ENCODE results near the gene PRELP.

PRELP gene

DNA sequence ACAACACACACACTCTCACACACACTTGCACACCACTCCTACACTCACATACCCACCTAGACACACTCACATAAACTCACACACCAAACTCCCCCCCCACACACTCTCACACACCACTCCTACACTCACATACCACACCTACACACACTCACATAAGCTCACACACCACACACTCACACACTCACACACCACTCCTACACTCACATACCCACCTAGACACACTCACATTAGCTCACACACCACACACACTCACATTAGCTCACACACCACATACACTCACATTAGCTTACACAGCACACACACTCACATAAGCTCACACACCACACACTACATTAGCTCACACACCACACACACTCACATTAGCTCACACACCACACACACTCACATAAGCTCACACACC is 51.4 kb downstream of the PRELP start:
- DNase-seq = no peak

DNA sequence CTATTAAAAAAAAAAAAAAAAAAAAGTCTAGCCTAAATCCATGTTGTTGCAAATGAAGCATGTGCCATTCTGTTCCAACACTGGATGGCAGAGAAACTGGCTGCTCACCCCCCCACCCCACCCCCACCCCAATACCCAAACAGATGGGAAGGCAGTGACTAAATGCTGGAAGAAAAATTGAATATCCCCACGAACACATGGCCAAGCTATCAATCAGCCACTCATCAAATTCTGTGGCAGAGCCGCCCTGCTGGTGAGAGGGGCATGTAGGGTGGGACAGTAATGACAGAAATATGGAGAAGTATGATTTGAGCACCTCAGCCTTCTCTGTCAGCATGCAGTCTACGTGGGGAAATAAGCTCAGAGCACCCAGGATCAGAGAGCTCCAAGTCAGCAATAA is 52.5 kb downstream of the PRELP start:
- DNase-seq = no peak

- DNase-seq = no peak
These were observed 53.6 kb downstream of the PRELP start for GRCh38 chr1:203528976-203529835.

GRCh38 chr1:203531063-203531462 is 55.5 kb downstream of the PRELP start:
- DNase-seq = no peak

- DNase-seq = no peak
These were observed 58.4 kb downstream of the PRELP start for GRCh38 chr1:203534012-203534411.

DNA sequence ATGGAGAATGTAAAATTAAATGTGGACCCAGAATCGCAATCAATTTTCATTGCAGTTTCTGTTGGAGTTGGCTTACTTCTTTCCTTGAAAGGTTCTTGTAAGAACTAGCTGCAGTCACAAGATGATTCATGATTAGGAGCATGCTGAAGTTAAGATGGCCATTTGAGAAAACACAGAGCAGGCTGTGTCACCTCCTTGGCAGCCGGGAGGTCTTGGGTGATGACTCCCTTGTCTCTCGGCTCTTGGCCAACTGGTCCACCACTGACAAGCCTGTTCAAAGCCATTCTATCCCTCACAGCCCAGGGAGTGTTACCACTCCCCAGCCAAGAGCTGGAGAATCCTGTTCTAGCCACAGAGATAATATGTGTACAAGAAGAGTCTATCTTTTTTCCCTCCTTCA is 58.9 kb downstream of the PRELP start:
- no peak for DNase-seq

DNA sequence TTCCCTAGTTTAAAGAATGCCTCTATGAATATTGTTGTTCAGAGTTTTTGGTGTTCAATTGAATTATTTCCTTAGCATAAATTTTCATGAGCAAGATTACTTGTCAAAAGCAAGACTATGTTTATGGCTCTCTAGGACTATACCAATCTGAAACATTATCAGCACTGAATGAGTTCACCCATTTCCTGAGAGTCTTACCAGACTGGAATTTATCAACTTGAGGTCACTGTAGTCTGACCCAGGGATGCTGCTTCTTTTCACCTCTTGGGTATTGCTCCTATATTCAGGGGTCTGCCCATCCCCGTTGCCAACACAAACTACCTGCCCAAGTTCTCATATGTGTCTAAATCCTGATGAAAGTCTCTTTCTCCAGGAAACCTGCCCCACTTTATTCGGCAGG is 61.0 kb downstream of the PRELP start:
- DNase-seq = no peak

- DNase-seq = no peak
These were observed 61.4 kb downstream of the PRELP start for GRCh38 chr1:203536980-203537455.

DNA sequence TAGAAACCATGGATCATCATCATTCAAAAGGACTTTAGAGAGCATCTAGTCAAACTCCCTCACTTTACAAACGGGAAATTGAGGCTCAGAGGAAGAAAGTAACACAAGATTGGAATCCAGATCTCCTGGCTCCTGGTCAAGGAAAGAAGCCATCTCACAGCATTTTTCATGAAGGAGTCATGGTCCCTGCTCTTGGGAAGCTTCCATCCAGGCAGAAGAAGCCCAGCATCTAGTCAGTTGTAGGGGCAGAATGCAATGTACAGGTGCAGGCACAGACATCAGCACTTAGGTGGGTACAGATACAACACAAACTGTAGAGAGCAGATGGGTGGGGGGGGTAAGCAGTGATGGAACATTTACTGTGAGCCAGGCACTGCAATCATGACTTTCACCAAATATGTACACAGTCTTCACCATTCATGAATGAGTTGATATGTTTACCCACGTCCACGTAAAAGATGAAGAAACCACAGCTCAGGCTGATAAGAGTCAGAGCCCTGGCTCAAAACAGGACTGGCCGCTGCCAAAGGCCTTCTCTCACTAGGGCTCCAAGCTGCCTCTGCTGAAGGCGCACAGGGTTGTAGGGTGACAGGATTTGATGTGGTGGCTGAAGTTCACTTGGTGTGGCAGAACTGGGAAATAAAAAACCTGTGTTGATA is 62.3 kb downstream of the PRELP start:
- no peak for DNase-seq

- DNase-seq = no peak
These were observed 63.1 kb downstream of the PRELP start for GRCh38 chr1:203538726-203539125.

DNA sequence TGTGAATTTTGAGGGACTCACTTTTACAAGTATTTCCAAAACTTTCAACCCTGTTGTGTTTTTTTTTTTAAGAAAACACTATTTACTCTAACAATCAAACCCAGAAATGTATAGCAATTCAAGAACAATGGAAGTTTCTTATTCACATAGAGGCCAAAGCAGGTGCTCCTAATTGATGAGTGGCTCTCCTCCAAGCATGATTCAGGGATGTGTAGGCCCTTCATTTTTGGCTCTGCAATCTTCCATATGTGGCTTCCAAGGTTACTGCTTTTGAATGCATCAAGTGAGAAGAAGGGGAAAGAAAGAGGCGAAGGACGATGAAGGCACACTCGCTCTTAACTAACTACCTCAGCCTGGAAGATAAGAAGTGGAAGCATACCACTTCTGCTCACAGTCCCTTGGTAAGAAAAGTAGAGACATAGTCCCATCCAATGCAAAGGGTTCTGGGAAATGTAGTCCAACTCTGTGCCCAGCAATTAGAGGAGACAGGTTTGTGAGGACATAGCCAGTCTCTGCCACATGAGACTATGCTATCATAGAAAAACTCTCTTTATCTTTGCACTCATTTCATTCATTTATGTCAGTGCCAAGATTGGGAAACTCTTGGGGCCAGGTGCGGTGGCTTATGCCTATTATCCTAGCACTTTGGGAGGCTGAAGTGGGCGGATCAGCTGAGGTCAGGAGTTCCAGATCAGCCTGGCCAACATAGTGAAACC is 64.4 kb downstream of the PRELP start:
- no peak for DNase-seq
